OCI-LY3 (cell line): ENCODE measurements around the gene IRAK1.

Experiments used
- H2AFZ ChIP-seq: fragments of 200-600, 300-600 bp; shearing (Covaris generic); 2 replicates; pipeline ENCODE4 v1.6.0; 2014; ENCODE audit warnings: antibody characterized with exemption, low read depth, low read length
- H3K27ac ChIP-seq: fragments of 200-600, 300-600 bp; sonication (generic); 2 replicates; pipeline ENCODE4 v1.5.1; 2014; ENCODE audit warnings: mild to moderate bottlenecking, low read length, moderate library complexity, mixed read lengths
- H3K27me3 ChIP-seq: fragments of 200-600, 300-600 bp; sonication (generic); 2 replicates; pipeline ENCODE4 v1.6.1; 2014; ENCODE audit warnings: low read depth, low read length, mixed read lengths
- H3K36me3 ChIP-seq: fragments of 200-600, 300-600 bp; sonication (generic); replicated peaks from 2 replicates; pipeline ENCODE3; 2014; ENCODE audit warnings: low read depth, low read length, mixed read lengths
- H3K4me1 ChIP-seq: fragments of 300-600, 200-600 bp; sonication (generic); 2 replicates; pipeline ENCODE4 v1.6.1; 2014; ENCODE audit warnings: low read length, mixed read lengths
- H3K4me2 ChIP-seq: fragments of 200-600, 300-600 bp; sonication (generic); 2 replicates; pipeline ENCODE4 v1.6.1; 2014; ENCODE audit warnings: low read length, mixed read lengths
- H3K4me3 ChIP-seq: fragments of 300-600, 200-600 bp; sonication (generic); 2 replicates; pipeline ENCODE4 v1.5.1; 2014; ENCODE audit warnings: antibody characterized with exemption, mild to moderate bottlenecking, low read length, moderate library complexity
- H3K79me2 ChIP-seq: fragments of 300-600, 200-600 bp; shearing (Covaris generic); 2 replicates; pipeline ENCODE4 v1.6.1; 2014; ENCODE audit warnings: mild to moderate bottlenecking, low read length, mixed read lengths
- H3K9ac ChIP-seq: fragments of 300-600, 200-600 bp; shearing (Covaris generic); 2 replicates; pipeline ENCODE4 v1.6.0; 2014; ENCODE audit warnings: mild to moderate bottlenecking, low read length, moderate library complexity
- H3K9me3 ChIP-seq: fragments of 200-600, 300-600 bp; shearing (Covaris generic); 2 replicates; pipeline ENCODE4 v1.6.1; 2014; ENCODE audit warnings: low read length, mixed read lengths; ENCODE audit not compliant: insufficient read depth
- H4K20me1 ChIP-seq: fragments of 200-600, 300-600 bp; sonication (generic); 2 replicates; pipeline ENCODE4 v1.6.1; 2016; ENCODE audit warnings: low read length, mixed read lengths; ENCODE audit not compliant: insufficient read depth
- CTCF ChIP-seq: fragments of 200-600, 300-600 bp; sonication (generic); IDR thresholded peaks from 2 replicates; pipeline ENCODE4 v1.5.1; 2014; ENCODE audit warnings: antibody characterized with exemption, low read length, low read depth
- EZH2phosphoT487 ChIP-seq: fragments of 200-600 bp; shearing (Covaris generic); IDR thresholded peaks from 2 replicates; pipeline ENCODE4 v1.6.1; 2018; ENCODE audit warnings: antibody characterized with exemption, mixed run types, low read depth

Gene IRAK1

GRCh38 chrX:154012336-154012991 lies 7.2 kb downstream of the IRAK1 start:
- no peaks in the 10 kb centered on the region for H3K27me3 ChIP-seq
- peaks cover 17% of the 10 kb centered on the region for H3K79me2 ChIP-seq
- no peak overlapping the region for H3K4me3 ChIP-seq
- H3K36me3 ChIP-seq: peaks cover 51% of the 10 kb centered on the region
- no peaks in the 10 kb centered on the region for H4K20me1 ChIP-seq
- H3K4me2 ChIP-seq: no peak overlapping the region
- H2AFZ ChIP-seq: no peak overlapping the region
- peaks cover 15% of the 10 kb centered on the region for H3K4me1 ChIP-seq
- TF ChIP-seq CTCF (no peak), EZH2phosphoT487 (no peak)
- H3K27ac ChIP-seq: no peak overlapping the region
- H3K9ac ChIP-seq: no peak overlapping the region
- no peaks in the 10 kb centered on the region for H3K9me3 ChIP-seq

GRCh38 chrX:154011376-154012335 lies 8.0 kb downstream of the IRAK1 start:
- Histone ChIP-seq H2AFZ (no peak overlapping the region), H3K36me3 (peaks cover 51% of the 10 kb centered on the region), H3K79me2 (peaks cover 9% of the 10 kb centered on the region), H3K9ac (no peak overlapping the region), H3K27me3 (no peaks in the 10 kb centered on the region), H3K4me2 (no peak overlapping the region), H3K9me3 (no peaks in the 10 kb centered on the region), H3K27ac (no peak overlapping the region), H3K4me3 (no peak overlapping the region), H4K20me1 (no peaks in the 10 kb centered on the region), H3K4me1 (peaks cover 19% of the 10 kb centered on the region)
- TF ChIP-seq CTCF (no peak), EZH2phosphoT487 (no peak)

- no peak overlapping the region for H3K4me2 ChIP-seq
- TF ChIP-seq CTCF (no peak), EZH2phosphoT487 (no peak)
- no peaks in the 10 kb centered on the region for H3K9me3 ChIP-seq
- H3K4me1 ChIP-seq: peaks cover 19% of the 10 kb centered on the region
- no peak overlapping the region for H3K27ac ChIP-seq
- H3K27me3 ChIP-seq: no peaks in the 10 kb centered on the region
- peaks cover 45% of the 10 kb centered on the region for H3K36me3 ChIP-seq
- no peaks in the 10 kb centered on the region; the same call in 1 of the 2 replicates for H3K79me2 ChIP-seq
- H4K20me1 ChIP-seq: no peaks in the 10 kb centered on the region
- H2AFZ ChIP-seq: no peak overlapping the region
- H3K4me3 ChIP-seq: no peak overlapping the region
- no peak overlapping the region for H3K9ac ChIP-seq
Observed at GRCh38 chrX:154010330-154011087, 9.2 kb downstream of the IRAK1 start.
